HG03565 (cell line): Measurements from ENCODE around the gene FOS.

Experiments used
- ATAC-seq: cut with Tn5 transposase; IDR thresholded peaks from one replicate; pipeline ENCODE4 v1.9.1; 2021; ENCODE audit warnings: mild to moderate bottlenecking, moderate library complexity; ENCODE audit not compliant: unreplicated experiment

The FOS gene

GRCh38 chr14:75249958-75250336 is 28.7 kb upstream of the FOS start:
- ATAC-seq = peak; percentile 8

DNA sequence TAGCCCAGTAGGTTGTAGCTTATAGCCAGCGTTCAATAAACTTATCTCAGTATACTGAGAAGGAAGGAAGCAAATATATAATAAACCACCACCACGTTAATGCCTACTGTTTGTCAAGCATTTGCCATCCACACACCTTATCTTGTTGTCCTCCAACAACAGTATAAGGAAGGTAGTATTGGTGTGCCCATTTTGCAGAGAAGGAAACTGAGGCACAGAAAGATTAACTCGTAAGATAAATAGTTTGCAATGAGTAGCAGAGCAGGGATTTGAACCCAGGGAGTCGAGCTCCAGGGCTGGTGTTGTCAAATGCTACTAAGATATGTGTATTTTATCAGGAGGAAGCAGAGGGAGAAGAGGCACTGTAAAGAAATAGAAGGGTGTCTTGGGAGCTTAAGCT is 27.8 kb upstream of the FOS start:
- ATAC-seq = no peak

DNA sequence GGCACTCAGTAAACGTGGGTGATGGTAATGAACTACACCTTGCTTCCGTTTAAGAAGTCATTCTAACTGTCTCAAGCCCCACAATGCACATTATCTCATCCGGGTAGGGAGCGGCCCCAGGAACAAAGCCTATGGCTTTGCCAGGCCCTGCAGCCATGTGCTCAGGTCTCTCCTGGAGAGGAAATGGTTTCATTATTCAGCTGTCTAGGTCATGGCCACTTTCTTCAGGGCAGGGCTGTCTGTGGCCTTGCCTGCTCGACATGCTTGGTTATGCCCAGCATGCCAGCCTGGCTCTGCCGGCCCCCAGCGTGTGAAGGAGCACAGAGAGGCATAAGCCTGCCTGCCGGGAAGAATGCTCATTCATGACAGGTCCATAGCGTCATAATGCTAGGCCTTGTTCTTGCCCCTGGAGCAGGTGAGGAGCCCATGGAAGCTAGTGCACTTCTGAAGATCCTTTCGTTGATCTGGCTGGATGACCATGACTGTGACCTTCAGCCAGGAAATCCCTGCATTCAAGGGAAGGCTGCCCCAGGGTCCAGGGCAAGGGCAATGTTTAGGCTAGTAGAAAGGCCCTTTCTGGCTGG is 26.3 kb upstream of the FOS start:
- ATAC-seq = no peak

GRCh38 chr14:75254381-75254822 is 24.2 kb upstream of the FOS start:
- ATAC-seq = no peak

DNA sequence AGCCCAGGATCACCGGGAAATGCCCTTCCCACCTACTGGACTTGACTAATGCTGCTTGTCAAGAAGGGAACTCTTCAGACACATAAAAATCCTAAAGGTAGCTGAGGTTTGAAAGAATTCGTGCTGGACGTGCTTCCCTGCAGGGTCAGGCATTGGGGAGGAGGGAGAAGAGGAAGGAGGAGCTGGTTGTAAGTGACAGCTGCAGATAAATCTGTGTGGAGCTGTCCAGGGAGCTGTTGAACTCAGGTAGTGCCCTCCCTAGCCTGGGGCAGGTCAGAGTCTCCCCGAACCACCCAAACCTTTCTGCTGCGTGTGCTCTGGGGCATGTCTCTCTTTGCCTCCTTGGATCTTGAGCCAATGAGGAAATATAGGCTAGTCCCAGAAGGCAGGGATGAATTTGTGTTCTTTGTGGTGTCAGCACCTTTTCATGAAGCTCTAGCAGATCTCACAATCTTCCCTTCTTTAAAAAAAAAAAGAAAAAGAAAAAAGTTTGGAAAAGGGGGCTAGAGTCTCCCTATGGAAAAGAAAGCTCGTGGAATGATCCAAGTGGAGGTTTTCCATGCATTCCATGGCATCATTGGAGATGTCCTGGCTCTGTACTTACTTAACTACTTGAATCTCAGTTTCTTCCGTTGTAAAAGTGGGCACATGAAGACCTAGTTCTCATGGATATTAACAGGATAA is 23.6 kb upstream of the FOS start:
- ATAC-seq = no peak

DNA sequence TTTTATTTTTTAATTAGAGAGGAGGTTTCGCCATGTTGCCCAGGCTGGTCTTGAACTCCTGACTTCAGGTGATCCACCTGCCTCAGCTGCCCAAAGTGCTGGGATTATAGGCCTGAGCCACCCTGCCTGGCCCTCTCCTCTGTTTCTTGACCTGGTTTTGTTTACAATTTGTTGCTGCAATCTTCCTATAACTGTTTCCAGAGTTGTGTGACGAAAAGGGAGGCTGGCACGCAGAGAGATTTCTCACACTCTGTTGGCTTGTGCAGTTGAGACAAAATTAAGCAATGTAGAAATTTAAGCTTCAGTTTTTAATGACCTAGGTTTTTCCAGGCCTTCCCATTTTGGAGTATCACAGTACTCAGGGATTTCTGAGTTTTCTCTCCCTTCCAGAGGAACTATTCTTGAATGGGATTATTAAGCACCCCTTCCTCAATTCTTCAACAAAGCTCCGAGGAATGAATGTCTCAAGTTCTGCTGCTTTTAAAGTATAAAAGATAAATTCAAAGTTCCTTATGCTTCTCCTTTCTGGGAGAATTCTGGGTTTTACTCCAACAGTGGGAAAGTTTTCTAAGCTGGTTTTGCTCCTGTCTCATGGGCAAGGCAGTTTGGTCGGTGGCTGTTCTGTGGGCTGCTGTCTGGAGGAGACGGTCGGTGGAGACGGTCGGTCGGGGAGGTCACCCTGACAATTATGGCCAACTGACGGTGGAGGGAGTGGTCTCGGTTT is 20.4 kb upstream of the FOS start:
- ATAC-seq = peak; percentile 15

- peak; percentile 91 for ATAC-seq
Observed at GRCh38 chr14:75258803-75259509, 19.7 kb upstream of the FOS start.

DNA sequence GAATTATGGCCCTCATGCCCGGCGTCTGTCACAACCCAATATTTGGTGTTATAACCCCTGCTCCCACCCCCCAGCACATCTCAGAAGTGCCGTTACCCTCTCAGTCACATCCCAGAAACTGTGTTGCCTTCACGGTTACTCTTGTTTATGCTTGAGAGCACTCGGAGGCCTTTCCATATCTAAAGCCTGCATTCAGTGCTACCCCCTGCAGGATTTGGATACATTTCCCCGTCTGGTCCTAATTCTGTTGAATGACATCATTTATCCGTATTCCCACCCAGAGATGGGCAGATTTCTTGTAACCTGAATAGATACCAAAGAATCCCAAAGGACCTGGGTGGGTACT is 19.1 kb upstream of the FOS start:
- ATAC-seq = no peak

DNA sequence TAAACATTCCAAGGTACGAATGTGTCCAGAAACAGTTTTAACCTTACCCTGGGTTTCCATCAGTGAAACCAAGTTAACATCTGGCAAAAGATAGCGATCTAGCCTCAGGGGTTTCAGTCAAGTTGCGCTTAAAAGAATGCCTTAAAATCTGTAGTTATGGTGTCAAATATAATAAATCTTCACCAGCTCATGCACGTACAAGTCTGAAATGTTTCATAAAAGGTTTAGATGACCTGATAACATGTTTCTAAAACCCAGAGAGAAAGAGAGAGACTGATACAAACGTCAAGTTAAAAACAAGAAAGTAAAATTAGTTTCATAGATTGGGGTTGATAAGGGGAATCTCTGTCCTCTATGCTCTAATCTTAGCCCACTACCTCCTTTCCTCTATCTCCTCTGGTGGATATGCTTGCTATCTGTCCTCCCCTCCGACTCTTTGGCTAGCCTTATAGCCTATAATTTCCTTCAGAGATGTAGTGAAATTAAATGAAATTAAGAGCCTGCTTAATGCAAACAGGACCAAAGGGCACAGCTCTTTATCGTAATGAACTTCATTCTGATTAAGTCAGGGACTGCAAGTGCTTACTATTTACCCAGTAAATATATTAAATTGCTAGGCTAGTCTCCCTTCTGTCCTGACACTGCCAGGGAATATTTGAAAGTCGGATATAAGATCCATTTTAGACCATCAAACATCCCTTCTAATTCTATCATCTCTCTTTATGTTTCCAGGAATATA is 18.4 kb upstream of the FOS start:
- no peak for ATAC-seq

DNA sequence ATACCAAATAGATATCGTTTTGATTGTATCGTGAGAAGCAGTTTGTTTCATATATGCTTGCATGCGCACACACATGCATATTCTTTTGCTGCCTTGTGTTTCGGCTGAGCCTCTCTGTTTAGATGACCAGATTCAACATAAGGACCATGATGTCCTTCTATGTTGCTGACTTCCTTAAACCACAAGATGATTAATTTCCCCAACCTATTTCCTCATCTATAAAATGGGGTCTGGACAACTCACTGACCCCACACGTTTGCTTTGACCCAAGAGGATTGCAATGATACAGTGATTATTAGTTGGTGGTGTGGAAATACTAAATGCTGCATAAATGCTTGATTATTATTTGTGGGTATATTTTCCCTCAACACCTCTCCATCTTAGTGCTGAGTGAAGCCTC is 16.8 kb upstream of the FOS start:
- ATAC-seq = no peak

GRCh38 chr14:75262641-75263040 is 16.0 kb upstream of the FOS start:
- no peak for ATAC-seq

DNA sequence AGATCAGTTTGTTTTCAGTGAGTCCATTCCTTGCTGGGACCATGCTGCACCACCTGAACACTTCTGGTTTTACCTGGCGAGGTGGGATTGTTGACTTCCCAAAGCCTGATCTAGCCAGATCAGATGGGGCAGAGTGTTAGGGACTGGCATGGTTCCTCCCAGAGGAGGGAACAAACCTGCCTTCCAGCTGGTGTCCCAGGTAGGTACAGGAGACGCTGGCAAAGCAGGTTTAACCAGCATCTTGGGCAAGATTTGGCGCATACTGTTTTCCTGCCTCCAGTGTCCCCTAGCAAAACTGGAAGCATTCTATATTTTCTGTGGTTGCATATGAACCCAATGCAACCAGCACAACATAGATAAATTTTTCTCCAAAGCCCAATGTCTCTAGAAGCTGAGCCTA is 14.6 kb upstream of the FOS start:
- no peak for ATAC-seq

DNA sequence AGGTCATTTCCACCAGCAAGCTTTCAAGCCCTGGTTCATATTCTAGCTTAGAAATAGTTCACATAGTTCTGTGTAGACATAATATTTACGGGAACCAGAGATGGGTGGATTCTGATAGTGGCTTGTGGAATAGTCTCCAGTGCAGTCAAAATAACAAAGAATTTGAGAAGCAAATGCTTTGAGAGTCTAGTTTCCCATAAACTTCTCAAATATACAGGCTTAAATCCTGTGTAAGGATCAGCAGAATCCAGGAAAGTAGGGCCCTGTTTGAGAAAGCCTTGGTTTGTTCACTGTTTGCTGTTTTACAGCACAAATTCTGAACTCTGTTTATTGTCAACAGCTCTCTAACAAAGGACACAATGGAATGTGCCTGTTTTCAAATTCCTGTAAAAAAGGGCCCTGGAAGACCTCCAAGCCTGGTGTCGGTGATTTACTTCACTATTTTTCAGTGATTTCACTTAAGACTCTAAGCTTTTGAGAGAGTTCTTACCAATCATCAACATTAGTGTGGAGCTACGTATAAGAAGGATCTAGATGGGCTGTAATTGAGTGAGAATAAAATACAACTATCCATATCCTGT is 11.4 kb upstream of the FOS start:
- no peak for ATAC-seq

DNA sequence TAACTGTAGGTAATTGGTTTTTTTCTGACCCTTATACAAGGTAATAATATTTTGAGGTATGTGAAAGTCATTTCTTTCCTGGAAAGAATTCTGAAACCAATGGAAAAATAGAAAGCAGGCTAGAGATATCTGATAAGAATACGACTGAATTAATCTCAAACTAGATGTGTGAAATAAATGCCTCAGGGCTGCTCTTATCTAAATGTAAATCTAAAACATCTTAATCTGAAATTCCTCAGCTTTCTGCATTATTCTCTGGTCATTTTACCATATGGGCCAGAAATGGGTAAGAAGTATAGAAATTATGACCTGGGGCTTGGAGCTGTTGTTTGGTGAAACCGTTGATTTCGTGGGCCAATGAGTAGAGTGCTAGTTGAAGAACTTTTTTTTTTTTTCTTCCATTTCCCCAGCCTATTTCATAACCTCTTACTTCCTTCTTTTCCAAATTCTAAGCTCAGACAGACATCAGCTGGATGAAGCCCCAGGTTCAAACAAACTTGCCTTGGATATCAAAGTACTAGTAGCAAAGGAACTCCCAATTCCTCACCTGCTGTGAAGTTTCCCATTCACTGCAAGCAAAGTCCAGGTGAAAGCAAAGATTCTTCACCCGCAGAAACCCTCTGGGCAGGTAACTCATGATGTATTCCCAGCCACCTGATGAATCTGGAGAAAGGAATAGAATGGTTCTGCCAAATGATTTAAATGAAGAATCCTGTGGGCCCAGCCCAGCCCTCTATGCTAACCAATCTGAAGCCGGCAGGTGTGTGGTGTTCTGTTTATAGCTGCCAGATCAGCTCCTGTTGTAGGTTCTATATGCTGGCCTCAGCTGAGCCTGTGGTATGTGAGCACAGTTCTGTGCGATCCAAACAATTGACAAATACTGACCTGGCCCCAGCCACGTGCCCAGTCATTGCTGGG is 9.7 kb upstream of the FOS start:
- ATAC-seq = no peak

DNA sequence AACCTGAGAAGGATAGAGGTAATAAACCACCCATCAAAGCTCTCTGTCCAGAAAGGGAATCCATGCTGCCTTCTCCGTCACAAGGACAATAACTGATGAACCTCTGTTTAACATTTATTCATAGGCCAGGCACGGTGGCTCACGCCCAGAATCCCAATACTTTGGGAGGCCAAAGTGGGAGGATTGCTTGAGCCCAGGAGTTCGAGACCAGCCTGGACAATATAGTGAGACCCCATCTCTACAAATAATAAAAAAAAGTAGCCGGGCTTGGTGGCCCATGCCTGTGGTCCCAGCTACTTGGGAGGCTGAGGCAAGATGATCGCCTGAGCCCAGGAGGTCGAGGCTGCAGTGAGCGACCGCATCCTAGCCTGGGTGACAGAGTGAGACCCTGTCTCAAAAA is 7.1 kb upstream of the FOS start:
- ATAC-seq = no peak

- ATAC-seq = no peak
Observed at GRCh38 chr14:75273272-75274049, 5.2 kb upstream of the FOS start.

- no peak for ATAC-seq
Observed at GRCh38 chr14:75274050-75274898, 4.4 kb upstream of the FOS start.
